HEK293 (cell line): ENCODE measurements around the gene MAP2K6.
A peak's percentile ranks its signal among the peaks of the same experiment; 100 is the strongest.

Source experiments
- BCL11A ChIP-seq: fragments of 450-650 bp; formaldehyde crosslinking; IDR thresholded peaks from 2 replicates; pipeline ENCODE4 v1.5.1; 2016; ENCODE audit warnings: low read depth, missing biosample characterization, missing genetic modification characterization
- BCL11B ChIP-seq: fragments of 450-650 bp; formaldehyde crosslinking; IDR thresholded peaks from 2 replicates; pipeline ENCODE4 v1.5.1; 2016; ENCODE audit warnings: low read depth, missing biosample characterization, missing genetic modification characterization
- GFI1B ChIP-seq: fragments of 450-650 bp; formaldehyde crosslinking; IDR thresholded peaks from 2 replicates; pipeline ENCODE4 v1.5.1; 2016; ENCODE audit warnings: missing biosample characterization, missing genetic modification characterization
- GLI2 ChIP-seq: fragments of 450-650 bp; formaldehyde crosslinking; IDR thresholded peaks from 2 replicates; pipeline ENCODE4; 2017; ENCODE audit warnings: missing biosample characterization, missing genetic modification characterization, low read depth, borderline replicate concordance
- MYNN ChIP-seq: fragments of 450-650 bp; formaldehyde crosslinking; IDR thresholded peaks from 2 replicates; pipeline ENCODE4 v1.5.1; 2016; ENCODE audit warnings: missing biosample characterization, missing genetic modification characterization, borderline replicate concordance
- RBAK ChIP-seq: fragments of 450-650 bp; formaldehyde crosslinking; IDR thresholded peaks from 2 replicates; pipeline ENCODE4 v1.5.1; 2016; ENCODE audit warnings: missing biosample characterization, missing genetic modification characterization
- YY1 ChIP-seq: fragments of 450-650 bp; formaldehyde crosslinking; IDR thresholded peaks from 2 replicates; pipeline ENCODE4 v1.5.1; 2018; ENCODE audit warnings: missing biosample characterization, missing genetic modification characterization
- ZFHX2 ChIP-seq: fragments of 450-650 bp; formaldehyde crosslinking; conservative IDR thresholded peaks from 2 replicates; pipeline ENCODE4 v1.5.1; 2016; ENCODE audit warnings: missing biosample characterization, missing genetic modification characterization
- ZIC2 ChIP-seq: fragments of 450-650 bp; formaldehyde crosslinking; IDR thresholded peaks from 2 replicates; pipeline ENCODE4 v1.5.1; 2016; ENCODE audit warnings: missing biosample characterization, missing genetic modification characterization
- ZNF214 ChIP-seq: fragments of 450-650 bp; formaldehyde crosslinking; IDR thresholded peaks from 2 replicates; pipeline ENCODE4 v1.5.1; 2017; ENCODE audit warnings: missing biosample characterization, mild to moderate bottlenecking, missing genetic modification characterization, borderline replicate concordance
- ZNF311 ChIP-seq: fragments of 450-650 bp; formaldehyde crosslinking; IDR thresholded peaks from 2 replicates; pipeline ENCODE4 v1.5.1; 2017; ENCODE audit warnings: missing biosample characterization, missing genetic modification characterization, borderline replicate concordance
- ZNF350 ChIP-seq: fragments of 450-650 bp; formaldehyde crosslinking; IDR thresholded peaks from 2 replicates; pipeline ENCODE4 v1.5.0; 2017; ENCODE audit warnings: missing biosample characterization, mild to moderate bottlenecking, missing genetic modification characterization
- ZNF366 ChIP-seq: fragments of 450-650 bp; formaldehyde crosslinking; conservative IDR thresholded peaks from 2 replicates; pipeline ENCODE4 v1.5.1; 2016; ENCODE audit warnings: missing biosample characterization, missing genetic modification characterization
- ZNF426 ChIP-seq: fragments of 450-650 bp; formaldehyde crosslinking; IDR thresholded peaks from 2 replicates; pipeline ENCODE4 v1.5.1; 2017; ENCODE audit warnings: missing biosample characterization, missing genetic modification characterization, mild to moderate bottlenecking, inconsistent platforms, moderate library complexity
- ZNF48 ChIP-seq: fragments of 450-650 bp; formaldehyde crosslinking; IDR thresholded peaks from 2 replicates; pipeline ENCODE4 v1.5.1; 2016; ENCODE audit warnings: missing biosample characterization, missing genetic modification characterization
- ZNF501 ChIP-seq: fragments of 450-650 bp; formaldehyde crosslinking; IDR thresholded peaks from 2 replicates; pipeline ENCODE4 v1.5.1; 2016; ENCODE audit warnings: missing biosample characterization, missing genetic modification characterization
- ZNF510 ChIP-seq: fragments of 450-650 bp; formaldehyde crosslinking; IDR thresholded peaks from 2 replicates; pipeline ENCODE4 v1.5.1; 2018; ENCODE audit warnings: mild to moderate bottlenecking, missing genetic modification characterization, missing biosample characterization; ENCODE audit not compliant: insufficient replicate concordance
- ZNF560 ChIP-seq: fragments of 450-650 bp; formaldehyde crosslinking; IDR thresholded peaks from 2 replicates; pipeline ENCODE4 v1.5.1; 2017; ENCODE audit warnings: missing biosample characterization, missing genetic modification characterization, borderline replicate concordance
- ZNF776 ChIP-seq: fragments of 450-650 bp; formaldehyde crosslinking; IDR thresholded peaks from 2 replicates; pipeline ENCODE4 v1.5.0; 2017; ENCODE audit warnings: missing biosample characterization, missing genetic modification characterization, borderline replicate concordance
- ZNF830 ChIP-seq: fragments of 450-650 bp; IDR thresholded peaks from 2 replicates; pipeline ENCODE4 v1.5.0; 2018; ENCODE audit warnings: missing biosample characterization, missing genetic modification characterization, low read depth, mild to moderate bottlenecking, moderate library complexity
- ZXDB ChIP-seq: fragments of 450-650 bp; formaldehyde crosslinking; IDR thresholded peaks from 2 replicates; pipeline ENCODE4 v1.5.1; 2016; ENCODE audit warnings: missing biosample characterization, missing genetic modification characterization
- TF ChIP-seq, protein P1 (sequence below): fragments of 450-650 bp; formaldehyde crosslinking; IDR thresholded peaks from 2 replicates; pipeline ENCODE4 v1.5.1; 2017; ENCODE audit warnings: missing biosample characterization, missing genetic modification characterization
- TF ChIP-seq, protein P2 (sequence below): fragments of 450-650 bp; formaldehyde crosslinking; IDR thresholded peaks from 2 replicates; pipeline ENCODE4 v1.5.1; 2016; ENCODE audit warnings: missing biosample characterization, missing genetic modification characterization
- TF ChIP-seq, protein P3 (sequence below): fragments of 450-650 bp; formaldehyde crosslinking; IDR thresholded peaks from 2 replicates; pipeline ENCODE4 v1.5.0; 2017; ENCODE audit warnings: missing biosample characterization, missing genetic modification characterization, borderline replicate concordance
- TF ChIP-seq, protein P4 (sequence below): fragments of 450-650 bp; formaldehyde crosslinking; IDR thresholded peaks from 2 replicates; pipeline ENCODE4 v1.5.1; 2016; ENCODE audit warnings: missing biosample characterization, missing genetic modification characterization, low read depth
- TF ChIP-seq, protein P5 (sequence below): fragments of 450-650 bp; IDR thresholded peaks from 2 replicates; pipeline ENCODE4 v1.5.1; 2018; ENCODE audit warnings: missing biosample characterization, mild to moderate bottlenecking, missing genetic modification characterization
- TF ChIP-seq, protein P6 (sequence below): fragments of 450-650 bp; formaldehyde crosslinking; IDR thresholded peaks from 2 replicates; pipeline ENCODE4; 2016; ENCODE audit warnings: missing biosample characterization, missing genetic modification characterization

MAP2K6 gene

DNA sequence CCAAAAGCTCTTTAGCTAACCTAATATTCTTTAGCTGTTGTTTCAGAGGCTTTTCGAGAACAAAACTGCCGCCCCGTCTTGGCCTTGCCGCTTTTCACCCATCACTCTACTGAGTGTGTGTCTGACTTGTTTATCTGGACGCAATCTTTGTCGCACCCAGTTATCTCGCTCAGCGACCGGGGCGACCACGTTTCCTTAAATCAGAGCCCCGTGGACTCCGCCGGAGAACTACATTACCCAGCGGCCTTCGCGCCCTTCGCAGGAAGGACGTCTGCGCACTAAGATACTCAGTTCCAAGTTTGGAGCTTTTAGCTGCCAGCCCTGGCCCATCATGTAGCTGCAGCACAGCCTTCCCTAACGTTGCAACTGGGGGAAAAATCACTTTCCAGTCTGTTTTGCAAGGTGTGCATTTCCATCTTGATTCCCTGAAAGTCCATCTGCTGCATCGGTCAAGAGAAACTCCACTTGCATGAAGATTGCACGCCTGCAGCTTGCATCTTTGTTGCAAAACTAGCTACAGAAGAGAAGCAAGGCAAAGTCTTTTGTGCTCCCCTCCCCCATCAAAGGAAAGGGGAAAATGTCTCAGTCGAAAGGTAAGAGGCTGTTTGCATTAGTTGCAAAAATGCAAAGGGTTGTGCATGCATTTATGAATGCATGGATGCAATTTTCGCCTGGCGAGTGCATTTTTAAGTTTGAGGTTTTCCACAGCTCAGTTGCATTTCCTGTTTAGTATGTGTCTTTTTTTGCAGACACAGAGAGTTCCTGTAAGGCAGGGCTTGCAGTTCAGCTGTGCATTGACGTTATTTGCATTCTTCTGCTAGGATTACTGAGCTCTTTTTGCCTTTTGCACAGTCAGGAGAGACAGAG, at the start of gene MAP2K6 (continued):
- TF ChIP-seq, protein P1, sequence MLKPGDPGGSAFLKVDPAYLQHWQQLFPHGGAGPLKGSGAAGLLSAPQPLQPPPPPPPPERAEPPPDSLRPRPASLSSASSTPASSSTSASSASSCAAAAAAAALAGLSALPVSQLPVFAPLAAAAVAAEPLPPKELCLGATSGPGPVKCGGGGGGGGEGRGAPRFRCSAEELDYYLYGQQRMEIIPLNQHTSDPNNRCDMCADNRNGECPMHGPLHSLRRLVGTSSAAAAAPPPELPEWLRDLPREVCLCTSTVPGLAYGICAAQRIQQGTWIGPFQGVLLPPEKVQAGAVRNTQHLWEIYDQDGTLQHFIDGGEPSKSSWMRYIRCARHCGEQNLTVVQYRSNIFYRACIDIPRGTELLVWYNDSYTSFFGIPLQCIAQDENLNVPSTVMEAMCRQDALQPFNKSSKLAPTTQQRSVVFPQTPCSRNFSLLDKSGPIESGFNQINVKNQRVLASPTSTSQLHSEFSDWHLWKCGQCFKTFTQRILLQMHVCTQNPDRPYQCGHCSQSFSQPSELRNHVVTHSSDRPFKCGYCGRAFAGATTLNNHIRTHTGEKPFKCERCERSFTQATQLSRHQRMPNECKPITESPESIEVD (tag by site-specific recombination): no peak
- TF ChIP-seq BCL11A (tag by site-specific recombination): no peak
- no peak for TF ChIP-seq ZNF366 (tag by site-specific recombination)
- no peak for TF ChIP-seq ZNF214
- TF ChIP-seq, protein P2, sequence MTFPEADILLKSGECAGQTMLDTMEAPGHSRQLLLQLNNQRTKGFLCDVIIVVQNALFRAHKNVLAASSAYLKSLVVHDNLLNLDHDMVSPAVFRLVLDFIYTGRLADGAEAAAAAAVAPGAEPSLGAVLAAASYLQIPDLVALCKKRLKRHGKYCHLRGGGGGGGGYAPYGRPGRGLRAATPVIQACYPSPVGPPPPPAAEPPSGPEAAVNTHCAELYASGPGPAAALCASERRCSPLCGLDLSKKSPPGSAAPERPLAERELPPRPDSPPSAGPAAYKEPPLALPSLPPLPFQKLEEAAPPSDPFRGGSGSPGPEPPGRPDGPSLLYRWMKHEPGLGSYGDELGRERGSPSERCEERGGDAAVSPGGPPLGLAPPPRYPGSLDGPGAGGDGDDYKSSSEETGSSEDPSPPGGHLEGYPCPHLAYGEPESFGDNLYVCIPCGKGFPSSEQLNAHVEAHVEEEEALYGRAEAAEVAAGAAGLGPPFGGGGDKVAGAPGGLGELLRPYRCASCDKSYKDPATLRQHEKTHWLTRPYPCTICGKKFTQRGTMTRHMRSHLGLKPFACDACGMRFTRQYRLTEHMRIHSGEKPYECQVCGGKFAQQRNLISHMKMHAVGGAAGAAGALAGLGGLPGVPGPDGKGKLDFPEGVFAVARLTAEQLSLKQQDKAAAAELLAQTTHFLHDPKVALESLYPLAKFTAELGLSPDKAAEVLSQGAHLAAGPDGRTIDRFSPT (tag by site-specific recombination): no peak
- TF ChIP-seq RBAK (tag by site-specific recombination): no peak
- TF ChIP-seq, protein P3, sequence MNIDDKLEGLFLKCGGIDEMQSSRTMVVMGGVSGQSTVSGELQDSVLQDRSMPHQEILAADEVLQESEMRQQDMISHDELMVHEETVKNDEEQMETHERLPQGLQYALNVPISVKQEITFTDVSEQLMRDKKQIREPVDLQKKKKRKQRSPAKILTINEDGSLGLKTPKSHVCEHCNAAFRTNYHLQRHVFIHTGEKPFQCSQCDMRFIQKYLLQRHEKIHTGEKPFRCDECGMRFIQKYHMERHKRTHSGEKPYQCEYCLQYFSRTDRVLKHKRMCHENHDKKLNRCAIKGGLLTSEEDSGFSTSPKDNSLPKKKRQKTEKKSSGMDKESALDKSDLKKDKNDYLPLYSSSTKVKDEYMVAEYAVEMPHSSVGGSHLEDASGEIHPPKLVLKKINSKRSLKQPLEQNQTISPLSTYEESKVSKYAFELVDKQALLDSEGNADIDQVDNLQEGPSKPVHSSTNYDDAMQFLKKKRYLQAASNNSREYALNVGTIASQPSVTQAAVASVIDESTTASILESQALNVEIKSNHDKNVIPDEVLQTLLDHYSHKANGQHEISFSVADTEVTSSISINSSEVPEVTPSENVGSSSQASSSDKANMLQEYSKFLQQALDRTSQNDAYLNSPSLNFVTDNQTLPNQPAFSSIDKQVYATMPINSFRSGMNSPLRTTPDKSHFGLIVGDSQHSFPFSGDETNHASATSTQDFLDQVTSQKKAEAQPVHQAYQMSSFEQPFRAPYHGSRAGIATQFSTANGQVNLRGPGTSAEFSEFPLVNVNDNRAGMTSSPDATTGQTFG (tag by site-specific recombination): no peak
- no peak for TF ChIP-seq ZNF830 (tag by site-specific recombination)
- no peak for TF ChIP-seq ZNF311 (tag by site-specific recombination)
- no peak for TF ChIP-seq ZNF560 (tag by site-specific recombination)
- TF ChIP-seq, protein P4, sequence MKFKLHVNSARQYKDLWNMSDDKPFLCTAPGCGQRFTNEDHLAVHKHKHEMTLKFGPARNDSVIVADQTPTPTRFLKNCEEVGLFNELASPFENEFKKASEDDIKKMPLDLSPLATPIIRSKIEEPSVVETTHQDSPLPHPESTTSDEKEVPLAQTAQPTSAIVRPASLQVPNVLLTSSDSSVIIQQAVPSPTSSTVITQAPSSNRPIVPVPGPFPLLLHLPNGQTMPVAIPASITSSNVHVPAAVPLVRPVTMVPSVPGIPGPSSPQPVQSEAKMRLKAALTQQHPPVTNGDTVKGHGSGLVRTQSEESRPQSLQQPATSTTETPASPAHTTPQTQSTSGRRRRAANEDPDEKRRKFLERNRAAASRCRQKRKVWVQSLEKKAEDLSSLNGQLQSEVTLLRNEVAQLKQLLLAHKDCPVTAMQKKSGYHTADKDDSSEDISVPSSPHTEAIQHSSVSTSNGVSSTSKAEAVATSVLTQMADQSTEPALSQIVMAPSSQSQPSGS (tag by site-specific recombination): no peak
- no peak for TF ChIP-seq ZNF350 (tag by site-specific recombination)
- no peak for TF ChIP-seq ZNF48 (tag by site-specific recombination)
- TF ChIP-seq ZXDB (tag by site-specific recombination): peak; percentile 17; the same call in 1 of the 2 replicates
- TF ChIP-seq BCL11B (tag by site-specific recombination): no peak
- no peak for TF ChIP-seq GLI2 (tag by site-specific recombination)
- TF ChIP-seq ZNF510 (tag by site-specific recombination): no peak
- no peak for TF ChIP-seq GFI1B (tag by site-specific recombination)
- TF ChIP-seq, protein P5, sequence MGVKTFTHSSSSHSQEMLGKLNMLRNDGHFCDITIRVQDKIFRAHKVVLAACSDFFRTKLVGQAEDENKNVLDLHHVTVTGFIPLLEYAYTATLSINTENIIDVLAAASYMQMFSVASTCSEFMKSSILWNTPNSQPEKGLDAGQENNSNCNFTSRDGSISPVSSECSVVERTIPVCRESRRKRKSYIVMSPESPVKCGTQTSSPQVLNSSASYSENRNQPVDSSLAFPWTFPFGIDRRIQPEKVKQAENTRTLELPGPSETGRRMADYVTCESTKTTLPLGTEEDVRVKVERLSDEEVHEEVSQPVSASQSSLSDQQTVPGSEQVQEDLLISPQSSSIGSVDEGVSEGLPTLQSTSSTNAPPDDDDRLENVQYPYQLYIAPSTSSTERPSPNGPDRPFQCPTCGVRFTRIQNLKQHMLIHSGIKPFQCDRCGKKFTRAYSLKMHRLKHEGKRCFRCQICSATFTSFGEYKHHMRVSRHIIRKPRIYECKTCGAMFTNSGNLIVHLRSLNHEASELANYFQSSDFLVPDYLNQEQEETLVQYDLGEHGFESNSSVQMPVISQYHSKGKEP (tag by site-specific recombination): peak; percentile 97
- no peak for TF ChIP-seq MYNN (tag by site-specific recombination)
- no peak for TF ChIP-seq ZNF501
- no peak for TF ChIP-seq YY1 (tag by site-specific recombination)
- no peak for TF ChIP-seq ZFHX2 (tag by site-specific recombination)
- TF ChIP-seq, protein P6, sequence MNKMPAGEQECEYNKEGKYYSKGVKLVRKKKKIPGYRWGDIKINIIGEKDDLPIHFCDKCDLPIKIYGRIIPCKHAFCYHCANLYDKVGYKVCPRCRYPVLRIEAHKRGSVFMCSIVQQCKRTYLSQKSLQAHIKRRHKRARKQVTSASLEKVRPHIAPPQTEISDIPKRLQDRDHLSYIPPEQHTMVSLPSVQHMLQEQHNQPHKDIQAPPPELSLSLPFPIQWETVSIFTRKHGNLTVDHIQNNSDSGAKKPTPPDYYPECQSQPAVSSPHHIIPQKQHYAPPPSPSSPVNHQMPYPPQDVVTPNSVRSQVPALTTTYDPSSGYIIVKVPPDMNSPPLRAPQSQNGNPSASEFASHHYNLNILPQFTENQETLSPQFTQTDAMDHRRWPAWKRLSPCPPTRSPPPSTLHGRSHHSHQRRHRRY: no peak
- no peak for TF ChIP-seq ZNF426 (tag by site-specific recombination)
- TF ChIP-seq ZNF776: no peak
- TF ChIP-seq ZIC2 (tag by site-specific recombination): no peak
